HCT116 (cell line): Measurements from ENCODE around the gene EZH1. TPM values are rescaled to one million over a fixed set of nuclear protein-coding genes. Genes with fewer than 3 reads are reported as not detected.

ENCODE experiments used
- ATAC-seq: fragments of 200-7000 bp; cut with Tn5 transposase; 2 replicates; pipeline ENCODE4 v1.9.1; 2020; ENCODE audit warnings: mild to moderate bottlenecking, moderate library complexity
- BruUV-seq: library from RNA; stranded (reverse); fragments of 400-500 nt; replicated peaks from 2 replicates; lab custom pipeline; 2021; lab: Mats Ljungman, UMichigan
- CTCF ChIA-PET: fragments of 300-600 bp; sonication (Branson Sonifier 250); formaldehyde crosslinking; loops from one replicate; lab custom pipeline; 2021; ENCODE audit warnings: antibody characterized with exemption; lab: Charles Lee
- POLR2A ChIA-PET: fragments of 300-600, 350-600 bp; sonication (Branson Sonifier 250); formaldehyde crosslinking; loops from one replicate; lab custom pipeline; 2021; ENCODE audit warnings: antibody characterized with exemption; lab: Charles Lee
- RAD21 ChIA-PET, 2 experiments: fragments of 300-600 bp; sonication (Branson Sonifier 250); formaldehyde crosslinking; loops; one replicate each; lab custom pipeline; 2023; ENCODE audit warnings: low total read pairs in 2 of 2; ENCODE audit not compliant: uncharacterized antibody in 2 of 2, unreplicated experiment in 2 of 2, low non-redundant PET in 1 of 2; lab: Charles Lee
- DNase-seq: peaks from one replicate; pipeline ENCODE4 v3.0.0-alpha.2; 2010; ENCODE audit warnings: low read depth, low spot score
- H2AFZ ChIP-seq: fragments of 200-600 bp; shearing (Covaris generic), sonication (generic); 2 replicates; pipeline ENCODE4 v1.6.1; 2017; ENCODE audit warnings: low read depth, mixed run types, mixed read lengths, antibody characterized with exemption, low read length; ENCODE audit not compliant: poor library complexity, severe bottlenecking
- H3K27ac ChIP-seq: 2 replicates; pipeline ENCODE4 v1.5.1; 2012; ENCODE audit warnings: low read depth, low read length
- H3K27me3 ChIP-seq: fragments of 200-600 bp; sonication (generic); 2 replicates; pipeline ENCODE4 v1.6.1; 2016; ENCODE audit warnings: mixed run types, low read length, mixed read lengths; ENCODE audit not compliant: insufficient read depth
- H3K36me3 ChIP-seq, 2 experiments: fragments of 200-500 bp in 1 of 2; fragments of 200-600 bp in 1 of 2; sonication (Bioruptor generic) in 1 of 2; sonication (generic) in 1 of 2; 2 replicates each; pipeline versions ENCODE4 v1.5.1 to v1.6.1; 2014 to 2016; ENCODE audit warnings: low read length in 2 of 2, inconsistent platforms in 1 of 2, mixed read lengths in 1 of 2, mixed run types in 1 of 2; ENCODE audit not compliant: insufficient read depth in 2 of 2, control insufficient read depth in 1 of 2
- H3K4me1 ChIP-seq, 2 experiments: fragments of 200-600 bp in 1 of 2; sonication (generic) in 1 of 2; 2 replicates each; pipeline versions ENCODE4 v1.5.1 to v1.6.1; 2012 to 2017; ENCODE audit warnings: low read length in 2 of 2, inconsistent platforms in 1 of 2, mild to moderate bottlenecking in 1 of 2, mixed read lengths in 1 of 2, mixed run types in 1 of 2, moderate library complexity in 1 of 2; ENCODE audit not compliant: insufficient read depth in 2 of 2, control insufficient read depth in 1 of 2
- H3K4me2 ChIP-seq: fragments of 200-600 bp; sonication (generic); 2 replicates; pipeline ENCODE4 v1.6.1; 2017; ENCODE audit warnings: mixed run types, low read length, mixed read lengths
- H3K4me3 ChIP-seq, 2 experiments: fragments of 200-600 bp in 1 of 2; sonication (generic) in 1 of 2; replicated peaks in 1 of 2; 2 replicates each; pipeline ENCODE4 v1.5.1; 2011 to 2016; ENCODE audit warnings: low read length in 2 of 2, control low read depth in 1 of 2, low read depth in 1 of 2, mild to moderate bottlenecking in 1 of 2, mixed read lengths in 1 of 2, mixed run types in 1 of 2
- H3K79me2 ChIP-seq: fragments of 200-600 bp; sonication (generic); 2 replicates; pipeline ENCODE4 v1.6.1; 2017; ENCODE audit warnings: mild to moderate bottlenecking, mixed run types, low read length, moderate library complexity, mixed read lengths; ENCODE audit not compliant: insufficient read depth
- H3K9ac ChIP-seq: fragments of 200-600 bp; sonication (generic); 2 replicates; pipeline ENCODE4 v1.6.1; 2016; ENCODE audit warnings: low read length, mixed read lengths
- H3K9me2 ChIP-seq: fragments of 200-600 bp; sonication (generic), shearing (Covaris generic); 2 replicates; pipeline ENCODE4 v1.6.1; 2017; ENCODE audit warnings: mixed run types, mild to moderate bottlenecking, moderate library complexity; ENCODE audit not compliant: insufficient read depth
- H3K9me3 ChIP-seq, 2 experiments: fragments of 200-500 bp in 1 of 2; fragments of 200-600 bp in 1 of 2; sonication (Bioruptor generic) in 1 of 2; sonication (generic) in 1 of 2; 2 replicates each; pipeline ENCODE4 v1.6.1; 2014 to 2017; ENCODE audit warnings: low read length in 2 of 2, mixed read lengths in 2 of 2, inconsistent platforms in 1 of 2, low read depth in 1 of 2, mild to moderate bottlenecking in 1 of 2, mixed run types in 1 of 2, moderate library complexity in 1 of 2; ENCODE audit not compliant: control insufficient read depth in 1 of 2, insufficient read depth in 1 of 2
- H4K20me1 ChIP-seq: fragments of 200-600 bp; sonication (generic), shearing (Covaris generic); 2 replicates; pipeline ENCODE4 v1.6.1; 2017; ENCODE audit warnings: mixed run types, mild to moderate bottlenecking, moderate library complexity; ENCODE audit not compliant: insufficient read depth
- ATF3 ChIP-seq: IDR thresholded peaks from 2 replicates; pipeline ENCODE4 v1.6.1; 2012
- CBX3 ChIP-seq: IDR thresholded peaks from 2 replicates; pipeline ENCODE4 v1.6.1; 2012; ENCODE audit warnings: low read depth
- CEBPB ChIP-seq: IDR thresholded peaks from 2 replicates; pipeline ENCODE4 v1.6.1; 2012; ENCODE audit warnings: low read depth
- CTCF ChIP-seq, 3 experiments: fragments of 200-600 bp in 1 of 3; sonication (generic) in 1 of 3; IDR thresholded peaks in 2 of 3; conservative IDR thresholded peaks in 1 of 3; 2 replicates each; pipeline ENCODE4 v1.5.1; 2012 to 2017; ENCODE audit warnings: low read depth in 2 of 3, low read length in 2 of 3, antibody characterized with exemption in 1 of 3, borderline replicate concordance in 1 of 3, control low read depth in 1 of 3, mild to moderate bottlenecking in 1 of 3, mixed read lengths in 1 of 3, mixed run types in 1 of 3, moderate library complexity in 1 of 3; ENCODE audit not compliant: insufficient read depth in 1 of 3
- EGR1 ChIP-seq: IDR thresholded peaks from 2 replicates; pipeline ENCODE4 v1.6.1; 2012; ENCODE audit warnings: low read depth
- ELF1 ChIP-seq: IDR thresholded peaks from 2 replicates; pipeline ENCODE4 v1.6.1; 2012; ENCODE audit warnings: low read depth, borderline replicate concordance
- EZH2 ChIP-seq: fragments of 200-600 bp; sonication (generic); IDR thresholded peaks from 2 replicates; pipeline ENCODE4 v1.6.1; 2017; ENCODE audit warnings: antibody characterized with exemption, mixed run types
- EZH2phosphoT487 ChIP-seq: fragments of 200-600 bp; IDR thresholded peaks from 2 replicates; pipeline ENCODE4 v1.6.1; 2018; ENCODE audit warnings: antibody characterized with exemption, borderline replicate concordance
- FOSL1 ChIP-seq: IDR thresholded peaks from 2 replicates; pipeline ENCODE4 v1.6.1; 2012; ENCODE audit warnings: low read depth
- MAX ChIP-seq: IDR thresholded peaks from 2 replicates; pipeline ENCODE4 v1.6.1; 2012
- POLR2A ChIP-seq: IDR thresholded peaks from 2 replicates; pipeline ENCODE4 v1.7.0; 2011; ENCODE audit warnings: borderline replicate concordance; ENCODE audit not compliant: insufficient read depth, insufficient read length; ENCODE audit errors: extremely low read depth
- SP1 ChIP-seq: IDR thresholded peaks from 2 replicates; pipeline ENCODE4 v1.6.1; 2012; ENCODE audit warnings: low read depth
- SRF ChIP-seq: IDR thresholded peaks from 2 replicates; pipeline ENCODE4 v1.6.1; 2012; ENCODE audit warnings: low read depth
- TCF7L2 ChIP-seq: IDR thresholded peaks from 2 replicates; pipeline ENCODE4 v1.7.0; 2011; ENCODE audit warnings: borderline replicate concordance, inconsistent platforms; ENCODE audit not compliant: insufficient read depth, insufficient read length; ENCODE audit errors: extremely low read depth
- YY1 ChIP-seq: IDR thresholded peaks from 2 replicates; pipeline ENCODE4 v1.6.1; 2011; ENCODE audit warnings: low read length, low read depth, moderate library complexity, mild to moderate bottlenecking; ENCODE audit not compliant: insufficient replicate concordance; ENCODE audit errors: extremely low read depth
- ZBTB33 ChIP-seq: IDR thresholded peaks from 2 replicates; pipeline ENCODE4 v1.6.1; 2011; ENCODE audit warnings: mild to moderate bottlenecking, low read length, moderate library complexity; ENCODE audit not compliant: insufficient replicate concordance; ENCODE audit errors: extremely low read depth
- ZFX ChIP-seq: fragments of 450-650 bp; IDR thresholded peaks from 2 replicates; pipeline ENCODE4 v1.6.1; 2017
- ZNF274 ChIP-seq: fragments of 200-500 bp; sonication (Bioruptor generic); IDR thresholded peaks from 2 replicates; pipeline ENCODE4 v1.6.1; 2014; ENCODE audit warnings: mild to moderate bottlenecking, low read depth, low read length, inconsistent platforms
- intact Hi-C: fragments of 100-400 bp; cut with micrococcal nuclease; formaldehyde crosslinking; loops from 2 replicates; pipeline ENCODE4 v1.10.0; 2022
- total RNA-seq: library from RNA; stranded (reverse); gene quantifications from one replicate; pipeline ENCODE4 v1.2.1, GENCODE V29; 2021; ENCODE audit not compliant: unreplicated experiment

Gene EZH1
- total RNA-seq, 1 experiment from 2014 or later, result 29.3 TPM

GRCh38 chr17:42691021-42691545 is 53.8 kb downstream of the EZH1 start (continued):
- TF ChIP-seq CEBPB (no peak), ZBTB33 (no peak), ZFX (no peak), EZH2 (no peak)

GRCh38 chr17:42690596-42690995 is 54.2 kb downstream of the EZH1 start:
- Histone ChIP-seq H3K79me2 (no peaks in the 10 kb centered on the region), H3K9me3 (no peaks in the 10 kb centered on the region), H3K4me3 (no peak overlapping the region), H3K9ac (no peak overlapping the region), H4K20me1 (no peaks in the 10 kb centered on the region), H3K4me2 (no peak overlapping the region), H3K9me2 (no peaks in the 10 kb centered on the region), H3K36me3 (no peaks in the 10 kb centered on the region; a peak in 1 of 4 replicates), H3K27ac (no peak overlapping the region), H3K27me3 (no peaks in the 10 kb centered on the region), H2AFZ (no peak overlapping the region), H3K4me1 (no peaks in the 10 kb centered on the region)
- intact Hi-C loops, result no loop called here
- ChIA-PET RAD21 (no interaction called here), CTCF (interaction anchor here (1.1 kb wide), 1 partner anchor 11 kb away, joined by 3 read pairs; no protein-coding TSS in a partner anchor), POLR2A (no interaction called here)
- no TSS peak for BruUV-seq
- no peak for ATAC-seq
- DNase-seq, result no peak
- TF ChIP-seq CTCF (IDR thresholded peaks at IDR 0.05 in 2 of 3, conservative IDR thresholded peaks at IDR 0.05 in 1 of 3; ENCODE audit: borderline replicate concordance in 1 of 3, insufficient read depth in 1 of 3, low read depth in 2 of 3, low read length in 2 of 3) (no peak), ATF3 (no peak), EZH2phosphoT487 (no peak), CBX3 (no peak), ELF1 (no peak), SRF (no peak), EZH2 (no peak), POLR2A (no peak), FOSL1 (no peak), EGR1 (no peak), MAX (no peak), ZNF274 (no peak), SP1 (no peak), YY1 (no peak), TCF7L2 (no peak), ZBTB33 (no peak)
